AG10803 (cell line): Measurements from ENCODE around the gene CAV2.

Experiments
- DNase-seq: peaks from one replicate; pipeline ENCODE4 v3.0.0; 2010; ENCODE audit warnings: low read depth
- H3K4me3 ChIP-seq: 2 replicates; pipeline ENCODE4 v1.5.1; 2011; ENCODE audit warnings: mild to moderate bottlenecking, low read length, control low read depth
- TF ChIP-seq, protein P1 (sequence below): conservative IDR thresholded peaks from 2 replicates; pipeline ENCODE4 v1.5.1; 2011; ENCODE audit warnings: mild to moderate bottlenecking, low read length, control low read depth, inconsistent platforms

The CAV2 gene

DNA sequence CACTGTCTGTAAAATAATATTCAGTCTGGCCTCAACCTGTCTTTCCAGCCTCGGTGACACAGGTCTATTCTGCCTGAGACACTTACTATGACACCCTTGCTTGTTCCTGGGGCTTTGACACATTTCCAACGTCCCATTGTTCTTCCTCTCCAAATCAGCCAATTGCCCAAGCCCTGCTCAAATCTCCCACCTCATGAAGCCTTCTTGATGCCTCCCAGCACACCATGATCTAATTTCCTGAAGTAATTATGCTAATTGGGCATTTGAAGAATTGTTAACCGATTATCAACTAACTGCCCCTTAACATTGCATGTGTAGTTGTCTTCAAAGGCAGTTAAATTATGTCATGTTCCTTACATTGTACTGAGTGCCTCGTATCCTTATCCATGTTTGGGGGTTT, 58.4 kb downstream of the CAV2 start:
- DNase-seq = no peak
- no peak overlapping the region for H3K4me3 ChIP-seq
- TF ChIP-seq, protein P1, sequence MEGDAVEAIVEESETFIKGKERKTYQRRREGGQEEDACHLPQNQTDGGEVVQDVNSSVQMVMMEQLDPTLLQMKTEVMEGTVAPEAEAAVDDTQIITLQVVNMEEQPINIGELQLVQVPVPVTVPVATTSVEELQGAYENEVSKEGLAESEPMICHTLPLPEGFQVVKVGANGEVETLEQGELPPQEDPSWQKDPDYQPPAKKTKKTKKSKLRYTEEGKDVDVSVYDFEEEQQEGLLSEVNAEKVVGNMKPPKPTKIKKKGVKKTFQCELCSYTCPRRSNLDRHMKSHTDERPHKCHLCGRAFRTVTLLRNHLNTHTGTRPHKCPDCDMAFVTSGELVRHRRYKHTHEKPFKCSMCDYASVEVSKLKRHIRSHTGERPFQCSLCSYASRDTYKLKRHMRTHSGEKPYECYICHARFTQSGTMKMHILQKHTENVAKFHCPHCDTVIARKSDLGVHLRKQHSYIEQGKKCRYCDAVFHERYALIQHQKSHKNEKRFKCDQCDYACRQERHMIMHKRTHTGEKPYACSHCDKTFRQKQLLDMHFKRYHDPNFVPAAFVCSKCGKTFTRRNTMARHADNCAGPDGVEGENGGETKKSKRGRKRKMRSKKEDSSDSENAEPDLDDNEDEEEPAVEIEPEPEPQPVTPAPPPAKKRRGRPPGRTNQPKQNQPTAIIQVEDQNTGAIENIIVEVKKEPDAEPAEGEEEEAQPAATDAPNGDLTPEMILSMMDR = no peak
